GM12878 (cell line): ENCODE results near the gene DSG2. TPM values are rescaled to one million over a fixed set of nuclear protein-coding genes. Genes with fewer than 3 reads are reported as not detected.
A peak's percentile ranks its signal among the peaks of the same experiment; 100 is the strongest.

Experiments
- ATAC-seq: fragments of 200-7000 bp; cut with Tn5 transposase; 3 replicates; pipeline ENCODE4 v1.9.1; 2020; ENCODE audit warnings: mild to moderate bottlenecking, moderate library complexity
- BruUV-seq: library from RNA; stranded (reverse); fragments of 400-500 nt; replicated peaks from 2 replicates; lab custom pipeline; 2021; lab: Mats Ljungman, UMichigan
- CTCF ChIA-PET: fragments of 300-600 bp; sonication (Branson Sonifier 250); formaldehyde crosslinking; extraction: SDS; loops from one replicate; lab custom pipeline; 2021; ENCODE audit warnings: inconsistent platforms; lab: Yijun Ruan, JAX
- POLR2A ChIA-PET: fragments of 350-600 bp; formaldehyde crosslinking; extraction: SDS; loops from one replicate; lab custom pipeline; 2021; ENCODE audit warnings: inconsistent platforms; lab: Charles Lee
- RAD21 ChIA-PET: fragments of 300-600 bp; sonication (Branson Sonifier 250); formaldehyde crosslinking; loops from one replicate; lab custom pipeline; 2023; ENCODE audit warnings: antibody characterized with exemption; ENCODE audit not compliant: unreplicated experiment; lab: Charles Lee
- SMC1A ChIA-PET: fragments of 300-600 bp; sonication (Branson Sonifier 250); formaldehyde crosslinking; loops from one replicate; lab custom pipeline; 2023; ENCODE audit not compliant: unreplicated experiment, uncharacterized antibody; lab: Charles Lee
- DNase-seq: peaks from one replicate; pipeline ENCODE4 v3.0.0-alpha.2; 2011; ENCODE audit warnings: low read depth, low spot score
- FAIRE-seq: peaks from 3 replicates; lab custom pipeline; 2011; peaks lifted over from hg19 to GRCh38; lab: Jason Lieb, UNC
- H2AFZ ChIP-seq: 2 replicates; pipeline ENCODE4 v1.6.0; 2011; ENCODE audit warnings: low read depth, low read length, control low read depth; ENCODE audit not compliant: control insufficient read depth
- H3K27ac ChIP-seq: 2 replicates; pipeline ENCODE4 v1.5.1; 2011; ENCODE audit warnings: control low read depth; ENCODE audit not compliant: control insufficient read depth, insufficient read depth
- H3K27me3 ChIP-seq, 2 experiments: replicated peaks in 1 of 2; 2 replicates each; pipeline versions ENCODE4 v1.6.0 to v1.6.1; 2011; ENCODE audit warnings: low read length in 1 of 2; ENCODE audit not compliant: control insufficient read depth in 2 of 2, insufficient read depth in 2 of 2
- H3K36me3 ChIP-seq, 2 experiments: 2 replicates each; pipeline ENCODE4 v1.5.1; 2011; ENCODE audit warnings: low read length in 1 of 2; ENCODE audit not compliant: control insufficient read depth in 2 of 2, insufficient read depth in 2 of 2
- H3K4me1 ChIP-seq: 2 replicates; pipeline ENCODE4 v1.6.1; 2011; ENCODE audit warnings: mild to moderate bottlenecking, low read length, moderate library complexity, mixed read lengths; ENCODE audit not compliant: control insufficient read depth, insufficient read depth
- H3K4me2 ChIP-seq: 2 replicates; pipeline ENCODE4 v1.6.0; 2011; ENCODE audit warnings: control low read depth; ENCODE audit not compliant: control insufficient read depth, insufficient read depth
- H3K4me3 ChIP-seq: fragments of 200-600 bp; sonication (generic); 2 replicates; pipeline ENCODE4 v1.5.1; 2016
- H3K79me2 ChIP-seq: 2 replicates; pipeline ENCODE4 v1.6.0; 2011; ENCODE audit warnings: low read length; ENCODE audit not compliant: control insufficient read depth, insufficient read depth
- H3K9ac ChIP-seq: 2 replicates; pipeline ENCODE4 v1.8.0; 2011; ENCODE audit warnings: low read length, control low read depth, mixed read lengths; ENCODE audit not compliant: control insufficient read depth, insufficient read depth
- H3K9me3 ChIP-seq: replicated peaks from 3 replicates; pipeline ENCODE4 v1.5.1; 2011; ENCODE audit warnings: mild to moderate bottlenecking, low read length; ENCODE audit not compliant: control insufficient read depth, insufficient read depth
- H4K20me1 ChIP-seq: 2 replicates; pipeline ENCODE4 v1.6.0; 2011; ENCODE audit not compliant: control insufficient read depth, insufficient read depth
- ATF7 ChIP-seq: fragments of 450-650 bp; IDR thresholded peaks from 2 replicates; pipeline ENCODE4 v1.6.1; 2016; ENCODE audit warnings: low read depth, mild to moderate bottlenecking
- BCL3 ChIP-seq: IDR thresholded peaks from 2 replicates; pipeline ENCODE4 v1.6.1; 2011; ENCODE audit warnings: borderline replicate concordance, low read depth, mild to moderate bottlenecking, moderate library complexity, low read length; ENCODE audit not compliant: insufficient read depth, poor library complexity, severe bottlenecking
- BRCA1 ChIP-seq: IDR thresholded peaks from 2 replicates; pipeline ENCODE4 v1.6.1; 2011; ENCODE audit warnings: low read depth, low read length, improper control_type of control experiment
- CBFB ChIP-seq: IDR thresholded peaks from 2 replicates; pipeline ENCODE4 v1.6.1; 2016; ENCODE audit warnings: antibody characterized with exemption, low read depth
- CEBPB ChIP-seq, 2 experiments: fragments of 150-350 bp in 1 of 2; IDR thresholded peaks; 2 replicates each; pipeline ENCODE4 v1.6.1; 2012 to 2014; ENCODE audit warnings: low read depth in 2 of 2, low read length in 2 of 2, borderline replicate concordance in 1 of 2, inconsistent platforms in 1 of 2
- CHD1 ChIP-seq: IDR thresholded peaks from 2 replicates; pipeline ENCODE4 v1.6.1; 2012; ENCODE audit warnings: low read depth, low read length, improper control_type of control experiment
- EGR1 ChIP-seq, 2 experiments: IDR thresholded peaks; 1 replicate in 1 of 2; 2 replicates in 1 of 2; pipeline ENCODE4 v1.6.1; 2011 to 2012; ENCODE audit warnings: low read depth in 2 of 2, low read length in 2 of 2, borderline replicate concordance in 1 of 2, mild to moderate bottlenecking in 1 of 2, moderate library complexity in 1 of 2
- EZH2 ChIP-seq: IDR thresholded peaks from 2 replicates; pipeline ENCODE4 v1.6.1; 2012; ENCODE audit warnings: low read depth, mild to moderate bottlenecking, control low read depth, inconsistent platforms, low read length, borderline replicate concordance; ENCODE audit not compliant: control insufficient read depth
- FOS ChIP-seq: IDR thresholded peaks from 3 replicates; pipeline ENCODE4 v1.6.1; 2011; ENCODE audit warnings: borderline replicate concordance; ENCODE audit not compliant: insufficient read length; ENCODE audit errors: extremely low read depth
- IRF4 ChIP-seq: IDR thresholded peaks from 2 replicates; pipeline ENCODE4 v1.6.1; 2011; ENCODE audit warnings: low read depth, low read length
- MTA2 ChIP-seq: fragments of 450-650 bp; IDR thresholded peaks from 2 replicates; pipeline ENCODE4 v1.6.1; 2016; ENCODE audit warnings: low read depth, mild to moderate bottlenecking, moderate library complexity
- MYC ChIP-seq: IDR thresholded peaks from 2 replicates; pipeline ENCODE4 v1.6.1; 2011; ENCODE audit warnings: mild to moderate bottlenecking, low read length, moderate library complexity, inconsistent platforms; ENCODE audit not compliant: insufficient read depth, insufficient replicate concordance, insufficient read length, severe bottlenecking
- NFIC ChIP-seq: IDR thresholded peaks from 2 replicates; pipeline ENCODE4 v1.6.1; 2012; ENCODE audit warnings: low read depth, mild to moderate bottlenecking, inconsistent platforms, low read length, moderate library complexity
- NR2C2 ChIP-seq: IDR thresholded peaks from 2 replicates; pipeline ENCODE4 v1.6.1; 2011; ENCODE audit warnings: borderline replicate concordance, low read depth; ENCODE audit not compliant: control insufficient read depth, insufficient read length
- POU2F2 ChIP-seq: IDR thresholded peaks from 3 replicates; pipeline ENCODE4 v1.6.1; 2011; ENCODE audit warnings: low read depth, mild to moderate bottlenecking, low read length, borderline replicate concordance
- SREBF2 ChIP-seq: IDR thresholded peaks from 2 replicates; pipeline ENCODE4 v1.6.1; 2012; ENCODE audit warnings: mild to moderate bottlenecking, low read length
- SRF ChIP-seq, 2 experiments: IDR thresholded peaks; 2 replicates each; pipeline ENCODE4 v1.6.1; 2011; ENCODE audit warnings: low read depth in 2 of 2, low read length in 2 of 2, mild to moderate bottlenecking in 1 of 2, moderate library complexity in 1 of 2
- TAF1 ChIP-seq: IDR thresholded peaks from 2 replicates; pipeline ENCODE4 v1.6.1; 2011; ENCODE audit warnings: mild to moderate bottlenecking, low read depth, low read length, borderline replicate concordance
- TARDBP ChIP-seq: IDR thresholded peaks from 2 replicates; pipeline ENCODE4 v1.6.1; 2016; ENCODE audit warnings: borderline replicate concordance
- ZNF274 ChIP-seq: IDR thresholded peaks from one replicate; pipeline ENCODE4 v1.8.0; 2011; ENCODE audit not compliant: insufficient read length, insufficient read depth
- ZSCAN29 ChIP-seq: fragments of 450-650 bp; IDR thresholded peaks from 2 replicates; pipeline ENCODE4 v1.6.1; 2017; ENCODE audit warnings: mild to moderate bottlenecking, moderate library complexity
- WGBS: methylation state at CpG from one replicate; pipeline ENCODE4 v1.1.6; 2016; ENCODE audit warnings: low lambda C conversion rate; ENCODE audit not compliant: insufficient replicate concordance, insufficient coverage; ENCODE audit errors: missing lambda C conversion rate; 5-methylcytosine and 5-hydroxymethylcytosine counted together
- in situ Hi-C: fragments of 300-500 bp; cut with MboI; formaldehyde crosslinking; loops from 9 replicates; pipeline ENCODE4 v1.14.3; 2018; ENCODE audit warnings: mixed read lengths
- intact Hi-C: fragments of 100-400 bp; cut with micrococcal nuclease; formaldehyde crosslinking; loops from one replicate; pipeline ENCODE4 v1.14.2; 2022; ENCODE audit not compliant: unreplicated experiment
- polyA plus RNA-seq, 11 experiments: library from polyadenylated mRNA; depleted of rRNA in 4 of 11; unstranded in 6 of 11; stranded (reverse) in 5 of 11; fragments of >200 nt; fragmentation: Nextera tagmentation in 4 of 11; fragmentation: Illumina TruSeq in 1 of 11; extraction: Ambion mirVana in 4 of 11; extraction: Trizol in 1 of 11; gene quantifications; 1 replicate in 1 of 11; 2 replicates in 10 of 11; pipeline versions ENCODE4 v1.2.1 to v1.2.3, GENCODE V29; 2011 to 2016; ENCODE audit warnings: inconsistent platforms in 2 of 11, missing spikeins in 2 of 11, low read depth in 1 of 11
- total RNA-seq, 4 experiments: library from RNA; depleted of rRNA in 3 of 4; stranded (reverse); fragments of >200 nt in 3 of 4; fragmentation: Illumina TruSeq in 1 of 4; extraction: Trizol in 1 of 4; gene quantifications; 2 replicates each; pipeline versions ENCODE4 v1.2.1 to v1.2.3, GENCODE V29; 2013 to 2021
- TF ChIP-seq, protein P1 (sequence below): fragments of 150-350 bp; IDR thresholded peaks from 2 replicates; pipeline ENCODE4 v1.6.1; 2014; ENCODE audit warnings: mild to moderate bottlenecking, low read depth, low read length

Gene DSG2
- total and polyA plus RNA-seq, 10 of the 15 experiments (the other 5 are each of a cell fraction or from before 2014, with no cell fraction given), result 11.7 to 46.2 (median 28.0) TPM

DNA sequence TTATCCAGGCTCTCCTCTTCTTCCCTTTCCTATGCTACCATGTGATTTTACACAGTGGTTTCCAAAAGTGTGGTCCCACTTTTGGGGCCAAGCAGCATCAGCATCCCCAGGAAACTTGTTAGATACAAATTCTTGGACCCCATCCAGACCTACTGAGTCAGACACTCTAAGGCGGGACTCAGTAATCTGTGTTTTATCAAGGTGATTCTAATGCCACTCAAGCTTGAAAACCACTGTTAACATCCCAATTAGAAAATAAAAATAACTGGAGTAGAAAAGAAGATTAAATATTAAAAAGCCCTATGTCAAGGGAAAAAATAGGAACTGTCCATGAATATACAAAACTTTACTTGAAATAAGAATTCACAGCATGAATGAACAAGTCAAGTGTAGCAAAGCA, 10.8 kb downstream of the DSG2 start (continued):
- TF ChIP-seq NFIC, result no peak
- no peak for TF ChIP-seq TARDBP
- TF ChIP-seq, protein P1, sequence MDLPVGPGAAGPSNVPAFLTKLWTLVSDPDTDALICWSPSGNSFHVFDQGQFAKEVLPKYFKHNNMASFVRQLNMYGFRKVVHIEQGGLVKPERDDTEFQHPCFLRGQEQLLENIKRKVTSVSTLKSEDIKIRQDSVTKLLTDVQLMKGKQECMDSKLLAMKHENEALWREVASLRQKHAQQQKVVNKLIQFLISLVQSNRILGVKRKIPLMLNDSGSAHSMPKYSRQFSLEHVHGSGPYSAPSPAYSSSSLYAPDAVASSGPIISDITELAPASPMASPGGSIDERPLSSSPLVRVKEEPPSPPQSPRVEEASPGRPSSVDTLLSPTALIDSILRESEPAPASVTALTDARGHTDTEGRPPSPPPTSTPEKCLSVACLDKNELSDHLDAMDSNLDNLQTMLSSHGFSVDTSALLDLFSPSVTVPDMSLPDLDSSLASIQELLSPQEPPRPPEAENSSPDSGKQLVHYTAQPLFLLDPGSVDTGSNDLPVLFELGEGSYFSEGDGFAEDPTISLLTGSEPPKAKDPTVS, result no peak
- TF ChIP-seq IRF4, result no peak
- no peak for TF ChIP-seq SREBF2
- TF ChIP-seq CBFB, result no peak
- TF ChIP-seq, all 136 proteins: peak for 0

DNA sequence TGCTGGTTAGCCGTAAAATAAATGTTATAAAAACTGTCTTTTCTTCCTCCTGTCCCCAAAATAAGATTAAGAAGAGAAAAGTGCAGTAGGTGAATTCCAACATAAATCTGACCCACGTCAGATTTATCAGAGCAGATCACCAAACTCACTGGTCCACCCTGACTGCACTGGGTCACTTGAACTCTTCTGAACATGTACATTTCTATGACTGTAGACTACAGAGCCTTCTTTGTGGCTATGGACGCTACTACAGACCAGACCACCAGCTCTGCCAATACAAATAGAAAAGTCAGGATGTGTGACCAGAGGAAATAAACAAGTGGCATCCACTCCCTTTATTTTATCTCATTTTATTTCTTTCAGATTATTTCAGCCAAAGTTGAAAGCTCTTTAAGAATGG, 11.6 kb downstream of the DSG2 start:
- Histone ChIP-seq H3K27ac (no peak overlapping the region), H3K4me2 (no peak overlapping the region), H3K9ac (no peak overlapping the region), H3K4me3 (no peak overlapping the region), H3K4me1 (peaks cover 14% of the 10 kb centered on the region), H3K9me3 (no peaks in the 10 kb centered on the region; the same call in 2 of the 3 replicates), H2AFZ (no peak overlapping the region), H3K27me3 (no peaks in the 10 kb centered on the region), H3K79me2 (peaks cover 13% of the 10 kb centered on the region), H4K20me1 (no peaks in the 10 kb centered on the region), H3K36me3 (no peaks in the 10 kb centered on the region)
- ATAC-seq (peak; percentile 65), DNase-seq (no peak), FAIRE-seq (no peak)
- intact Hi-C loops, result no loop called here
- ChIA-PET POLR2A (interaction anchor here (1.0 to 3.0 kb wide), 2 partner anchors 9 to 33 kb away, joined by 3 to 9 read pairs; no protein-coding TSS in a partner anchor), CTCF (interaction anchor here (0.6 to 1.9 kb wide), 4 partner anchors 10 to 85 kb away, joined by 4 to 7 read pairs (median 4); no protein-coding TSS in a partner anchor), RAD21 (interaction anchor here (0.7 to 3.1 kb wide), 5 partner anchors 10 to 85 kb away, joined by 3 to 16 read pairs (median 3); no protein-coding TSS in a partner anchor), SMC1A (interaction anchor here (0.9 to 3.2 kb wide), 5 partner anchors 10 to 50 kb away, joined by 3 to 21 read pairs (median 12); partner anchors contain the start of gene DSG2)
- no TSS peak for BruUV-seq
- 15% methylated on average over 3 of the region's 3 CpGs for WGBS
- in situ Hi-C loops, result no loop called here
- TF ChIP-seq MYC (no peak), CEBPB (IDR thresholded peaks at IDR 0.05; ENCODE audit: borderline replicate concordance in 1 of 2, low read depth in 2 of 2, low read length in 2 of 2) (no peak), SRF (IDR thresholded peaks at IDR 0.05; ENCODE audit: low read depth in 2 of 2, low read length in 2 of 2) (no peak), CHD1 (no peak), POU2F2 (no peak), NR2C2 (no peak), BRCA1 (no peak), EZH2 (no peak), EGR1 (IDR thresholded peaks at IDR 0.05; ENCODE audit: borderline replicate concordance in 1 of 2, low read depth in 2 of 2, low read length in 2 of 2) (no peak), BCL3 (no peak), ZSCAN29 (no peak), TAF1 (no peak), MTA2 (no peak), FOS (no peak), ATF7 (no peak), ZNF274 (no peak)
